H1 (cell line): ENCODE measurements around the gene SSBP3. TPM values are rescaled to one million over a fixed set of nuclear protein-coding genes. Genes with fewer than 3 reads are reported as not detected.

Experiments
- CBX5 ChIP-seq: fragments of 300-800, 300-1000 bp; sonication (generic); IDR thresholded peaks from 2 replicates; pipeline ENCODE4 v1.7.1; 2016; ENCODE audit warnings: antibody characterized with exemption, low read length, low read depth
- POU5F1 ChIP-seq: IDR thresholded peaks from 2 replicates; pipeline ENCODE4 v1.6.1; 2011; ENCODE audit warnings: low read depth, mild to moderate bottlenecking, low read length, moderate library complexity
- SIRT6 ChIP-seq: IDR thresholded peaks from one replicate; pipeline ENCODE4 v1.7.1; 2012; ENCODE audit warnings: low read length, inconsistent platforms
- polyA plus RNA-seq, 7 experiments: library from polyadenylated mRNA; depleted of rRNA in 3 of 7; stranded (reverse) in 5 of 7; unstranded in 2 of 7; fragments of >200 nt in 5 of 7; fragments of 200-250 nt in 2 of 7; gene quantifications; 1 replicate in 5 of 7; 2 replicates in 1 of 7; 4 replicates in 1 of 7; pipeline versions ENCODE4 v1.2.1 to v1.2.3, GENCODE V29; 2011 to 2013; ENCODE audit warnings: missing spikeins in 2 of 7, mixed read lengths in 2 of 7
- total RNA-seq: library from RNA; stranded (reverse); fragmentation: NEBNext Ultra II Directional; extraction: Animal tissue kit (Norgen Biotek cat#: 25700); gene quantifications from 2 replicates; pipeline ENCODE4 v1.2.1, GENCODE V29; 2021
- TF ChIP-seq, protein P1 (sequence below): fragments of 300-600 bp; sonication (generic); IDR thresholded peaks from 2 replicates; pipeline ENCODE4 v1.7.1; 2012; ENCODE audit warnings: low read length, moderate library complexity, mild to moderate bottlenecking, inconsistent platforms; ENCODE audit not compliant: insufficient replicate concordance

Gene SSBP3
- total and polyA plus RNA-seq, 2 of the 8 experiments (the other 6 are each of a cell fraction or from before 2014, with no cell fraction given): 99.7 to 133 TPM

DNA sequence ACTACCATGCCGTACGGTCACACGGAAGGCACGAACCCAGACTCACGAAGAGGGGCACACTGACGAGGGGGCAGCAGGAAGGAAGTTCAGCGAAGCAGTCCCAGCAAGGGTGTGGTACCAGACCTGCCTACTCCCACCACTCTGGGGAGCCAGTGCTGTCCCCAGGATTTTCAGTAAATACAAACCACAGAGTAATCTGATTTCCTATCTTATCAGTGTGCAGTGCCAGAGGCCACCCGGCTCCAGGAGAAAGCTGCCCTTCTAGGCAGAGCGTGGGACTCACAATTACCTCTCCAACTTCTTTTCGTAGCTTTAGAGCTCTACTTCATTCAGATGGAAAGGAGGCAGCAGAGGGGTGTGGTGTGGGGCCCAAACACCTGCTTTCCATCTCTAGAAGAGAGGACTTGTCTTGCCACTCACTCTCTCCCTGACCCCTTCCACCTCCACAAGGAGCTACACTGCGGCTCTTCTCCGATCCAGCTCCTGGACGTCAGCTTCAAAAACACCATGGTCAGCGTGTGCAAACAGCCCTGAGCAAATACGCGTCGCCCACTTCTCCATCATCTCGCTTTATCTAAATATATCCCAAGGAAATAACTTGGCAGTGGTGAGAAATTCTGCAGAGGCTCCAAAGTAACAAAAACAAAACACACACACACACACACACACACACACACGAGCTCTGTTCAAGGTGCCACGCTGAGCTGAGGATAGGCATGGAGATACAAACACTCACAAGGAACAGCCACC lies 107.7 kb downstream of the SSBP3 start (continued):
- TF ChIP-seq, protein P1, sequence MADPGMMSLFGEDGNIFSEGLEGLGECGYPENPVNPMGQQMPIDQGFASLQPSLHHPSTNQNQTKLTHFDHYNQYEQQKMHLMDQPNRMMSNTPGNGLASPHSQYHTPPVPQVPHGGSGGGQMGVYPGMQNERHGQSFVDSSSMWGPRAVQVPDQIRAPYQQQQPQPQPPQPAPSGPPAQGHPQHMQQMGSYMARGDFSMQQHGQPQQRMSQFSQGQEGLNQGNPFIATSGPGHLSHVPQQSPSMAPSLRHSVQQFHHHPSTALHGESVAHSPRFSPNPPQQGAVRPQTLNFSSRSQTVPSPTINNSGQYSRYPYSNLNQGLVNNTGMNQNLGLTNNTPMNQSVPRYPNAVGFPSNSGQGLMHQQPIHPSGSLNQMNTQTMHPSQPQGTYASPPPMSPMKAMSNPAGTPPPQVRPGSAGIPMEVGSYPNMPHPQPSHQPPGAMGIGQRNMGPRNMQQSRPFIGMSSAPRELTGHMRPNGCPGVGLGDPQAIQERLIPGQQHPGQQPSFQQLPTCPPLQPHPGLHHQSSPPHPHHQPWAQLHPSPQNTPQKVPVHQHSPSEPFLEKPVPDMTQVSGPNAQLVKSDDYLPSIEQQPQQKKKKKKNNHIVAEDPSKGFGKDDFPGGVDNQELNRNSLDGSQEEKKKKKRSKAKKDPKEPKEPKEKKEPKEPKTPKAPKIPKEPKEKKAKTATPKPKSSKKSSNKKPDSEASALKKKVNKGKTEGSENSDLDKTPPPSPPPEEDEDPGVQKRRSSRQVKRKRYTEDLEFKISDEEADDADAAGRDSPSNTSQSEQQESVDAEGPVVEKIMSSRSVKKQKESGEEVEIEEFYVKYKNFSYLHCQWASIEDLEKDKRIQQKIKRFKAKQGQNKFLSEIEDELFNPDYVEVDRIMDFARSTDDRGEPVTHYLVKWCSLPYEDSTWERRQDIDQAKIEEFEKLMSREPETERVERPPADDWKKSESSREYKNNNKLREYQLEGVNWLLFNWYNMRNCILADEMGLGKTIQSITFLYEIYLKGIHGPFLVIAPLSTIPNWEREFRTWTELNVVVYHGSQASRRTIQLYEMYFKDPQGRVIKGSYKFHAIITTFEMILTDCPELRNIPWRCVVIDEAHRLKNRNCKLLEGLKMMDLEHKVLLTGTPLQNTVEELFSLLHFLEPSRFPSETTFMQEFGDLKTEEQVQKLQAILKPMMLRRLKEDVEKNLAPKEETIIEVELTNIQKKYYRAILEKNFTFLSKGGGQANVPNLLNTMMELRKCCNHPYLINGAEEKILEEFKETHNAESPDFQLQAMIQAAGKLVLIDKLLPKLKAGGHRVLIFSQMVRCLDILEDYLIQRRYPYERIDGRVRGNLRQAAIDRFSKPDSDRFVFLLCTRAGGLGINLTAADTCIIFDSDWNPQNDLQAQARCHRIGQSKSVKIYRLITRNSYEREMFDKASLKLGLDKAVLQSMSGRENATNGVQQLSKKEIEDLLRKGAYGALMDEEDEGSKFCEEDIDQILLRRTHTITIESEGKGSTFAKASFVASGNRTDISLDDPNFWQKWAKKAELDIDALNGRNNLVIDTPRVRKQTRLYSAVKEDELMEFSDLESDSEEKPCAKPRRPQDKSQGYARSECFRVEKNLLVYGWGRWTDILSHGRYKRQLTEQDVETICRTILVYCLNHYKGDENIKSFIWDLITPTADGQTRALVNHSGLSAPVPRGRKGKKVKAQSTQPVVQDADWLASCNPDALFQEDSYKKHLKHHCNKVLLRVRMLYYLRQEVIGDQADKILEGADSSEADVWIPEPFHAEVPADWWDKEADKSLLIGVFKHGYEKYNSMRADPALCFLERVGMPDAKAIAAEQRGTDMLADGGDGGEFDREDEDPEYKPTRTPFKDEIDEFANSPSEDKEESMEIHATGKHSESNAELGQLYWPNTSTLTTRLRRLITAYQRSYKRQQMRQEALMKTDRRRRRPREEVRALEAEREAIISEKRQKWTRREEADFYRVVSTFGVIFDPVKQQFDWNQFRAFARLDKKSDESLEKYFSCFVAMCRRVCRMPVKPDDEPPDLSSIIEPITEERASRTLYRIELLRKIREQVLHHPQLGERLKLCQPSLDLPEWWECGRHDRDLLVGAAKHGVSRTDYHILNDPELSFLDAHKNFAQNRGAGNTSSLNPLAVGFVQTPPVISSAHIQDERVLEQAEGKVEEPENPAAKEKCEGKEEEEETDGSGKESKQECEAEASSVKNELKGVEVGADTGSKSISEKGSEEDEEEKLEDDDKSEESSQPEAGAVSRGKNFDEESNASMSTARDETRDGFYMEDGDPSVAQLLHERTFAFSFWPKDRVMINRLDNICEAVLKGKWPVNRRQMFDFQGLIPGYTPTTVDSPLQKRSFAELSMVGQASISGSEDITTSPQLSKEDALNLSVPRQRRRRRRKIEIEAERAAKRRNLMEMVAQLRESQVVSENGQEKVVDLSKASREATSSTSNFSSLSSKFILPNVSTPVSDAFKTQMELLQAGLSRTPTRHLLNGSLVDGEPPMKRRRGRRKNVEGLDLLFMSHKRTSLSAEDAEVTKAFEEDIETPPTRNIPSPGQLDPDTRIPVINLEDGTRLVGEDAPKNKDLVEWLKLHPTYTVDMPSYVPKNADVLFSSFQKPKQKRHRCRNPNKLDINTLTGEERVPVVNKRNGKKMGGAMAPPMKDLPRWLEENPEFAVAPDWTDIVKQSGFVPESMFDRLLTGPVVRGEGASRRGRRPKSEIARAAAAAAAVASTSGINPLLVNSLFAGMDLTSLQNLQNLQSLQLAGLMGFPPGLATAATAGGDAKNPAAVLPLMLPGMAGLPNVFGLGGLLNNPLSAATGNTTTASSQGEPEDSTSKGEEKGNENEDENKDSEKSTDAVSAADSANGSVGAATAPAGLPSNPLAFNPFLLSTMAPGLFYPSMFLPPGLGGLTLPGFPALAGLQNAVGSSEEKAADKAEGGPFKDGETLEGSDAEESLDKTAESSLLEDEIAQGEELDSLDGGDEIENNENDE: no peak
- TF ChIP-seq POU5F1 (no peak), CBX5 (no peak), SIRT6 (no peak)
- TF ChIP-seq, all 59 proteins: peak for 0
